K562 (cell line): Measurements from ENCODE around the gene DHX40. TPM values are rescaled to one million over a fixed set of nuclear protein-coding genes. Genes with fewer than 3 reads are reported as not detected.

Source experiments
- BRCA1 ChIP-seq, 2 experiments: fragments of 450-650 bp in 1 of 2; sonication (generic) in 1 of 2; formaldehyde crosslinking in 1 of 2; IDR thresholded peaks; 2 replicates each; pipeline versions ENCODE4 v1.5.0 to v1.6.1; 2017 to 2020; ENCODE audit warnings: mild to moderate bottlenecking in 1 of 2, missing genetic modification reagents in 1 of 2
- HBP1 ChIP-seq: fragments of 450-650 bp; formaldehyde crosslinking; IDR thresholded peaks from 2 replicates; pipeline ENCODE4 v1.4.0; 2022; ENCODE audit warnings: missing genetic modification characterization
- PATZ1 ChIP-seq: fragments of 250-450 bp; sonication (Bioruptor Pico); IDR thresholded peaks from 2 replicates; pipeline ENCODE4 v1.5.0; 2020; ENCODE audit warnings: mild to moderate bottlenecking, borderline replicate concordance
- PHTF2 ChIP-seq: fragments of 250-450 bp; sonication (Bioruptor Pico); IDR thresholded peaks from 2 replicates; pipeline ENCODE4 v1.5.0; 2021; ENCODE audit warnings: mild to moderate bottlenecking
- RBM22 ChIP-seq: fragments of 200-400 bp; formaldehyde crosslinking; IDR thresholded peaks from 2 replicates; pipeline ENCODE4 v1.6.1; 2018; ENCODE audit warnings: low read length, low read depth; ENCODE audit not compliant: poor library complexity, severe bottlenecking
- ZNF780A ChIP-seq: fragments of 250-450 bp; sonication (Bioruptor Pico); IDR thresholded peaks from 2 replicates; pipeline ENCODE4 v1.5.0; 2021; ENCODE audit warnings: mild to moderate bottlenecking
- polyA plus RNA-seq, 8 experiments: library from polyadenylated mRNA; depleted of rRNA in 4 of 8; stranded (reverse) in 5 of 8; unstranded in 3 of 8; fragments of >200 nt; fragmentation: Nextera tagmentation in 2 of 8; fragmentation: Illumina TruSeq in 1 of 8; extraction: Ambion mirVana in 2 of 8; extraction: Trizol in 1 of 8; gene quantifications; 2 replicates each; pipeline versions ENCODE4 v1.2.1 to v1.2.3, GENCODE V29; 2011 to 2014; ENCODE audit warnings: inconsistent platforms in 1 of 8, missing spikeins in 1 of 8
- total RNA-seq, 7 experiments: library from RNA; depleted of rRNA in 6 of 7; stranded (reverse); fragments of >200 nt in 6 of 7; fragmentation: Illumina TruSeq in 2 of 7; extraction: Trizol in 2 of 7; gene quantifications; 2 replicates each; pipeline versions ENCODE4 v1.2.1 to v1.2.3, GENCODE V29; 2011 to 2021; ENCODE audit warnings: low replicate concordance in 1 of 7
- TF ChIP-seq, protein P1 (sequence below): fragments of 450-650 bp; IDR thresholded peaks from 2 replicates; pipeline ENCODE4 v1.6.1; 2018; ENCODE audit not compliant: partially characterized antibody
- TF ChIP-seq, protein P2 (sequence below): fragments of 250-450 bp; sonication (Bioruptor Pico); IDR thresholded peaks from 2 replicates; pipeline ENCODE4 v1.4.0; 2020; ENCODE audit warnings: mild to moderate bottlenecking, moderate library complexity
- TF ChIP-seq, protein P3 (sequence below): fragments of 250-450 bp; sonication (Bioruptor Pico); IDR thresholded peaks from 2 replicates; pipeline ENCODE4 v1.8.0; 2022; ENCODE audit warnings: inconsistent platforms, mild to moderate bottlenecking, moderate library complexity, borderline replicate concordance
- TF ChIP-seq, protein P4 (sequence below): fragments of 450-650 bp; IDR thresholded peaks from 2 replicates; pipeline ENCODE4 v1.6.1; 2017; ENCODE audit warnings: antibody characterized with exemption

Gene DHX40
- total and polyA plus RNA-seq, 9 of the 15 experiments (the other 6 are each of a cell fraction or from before 2014, with no cell fraction given): 7.2 to 38.6 (median 18.7) TPM

- TF ChIP-seq, protein P1, sequence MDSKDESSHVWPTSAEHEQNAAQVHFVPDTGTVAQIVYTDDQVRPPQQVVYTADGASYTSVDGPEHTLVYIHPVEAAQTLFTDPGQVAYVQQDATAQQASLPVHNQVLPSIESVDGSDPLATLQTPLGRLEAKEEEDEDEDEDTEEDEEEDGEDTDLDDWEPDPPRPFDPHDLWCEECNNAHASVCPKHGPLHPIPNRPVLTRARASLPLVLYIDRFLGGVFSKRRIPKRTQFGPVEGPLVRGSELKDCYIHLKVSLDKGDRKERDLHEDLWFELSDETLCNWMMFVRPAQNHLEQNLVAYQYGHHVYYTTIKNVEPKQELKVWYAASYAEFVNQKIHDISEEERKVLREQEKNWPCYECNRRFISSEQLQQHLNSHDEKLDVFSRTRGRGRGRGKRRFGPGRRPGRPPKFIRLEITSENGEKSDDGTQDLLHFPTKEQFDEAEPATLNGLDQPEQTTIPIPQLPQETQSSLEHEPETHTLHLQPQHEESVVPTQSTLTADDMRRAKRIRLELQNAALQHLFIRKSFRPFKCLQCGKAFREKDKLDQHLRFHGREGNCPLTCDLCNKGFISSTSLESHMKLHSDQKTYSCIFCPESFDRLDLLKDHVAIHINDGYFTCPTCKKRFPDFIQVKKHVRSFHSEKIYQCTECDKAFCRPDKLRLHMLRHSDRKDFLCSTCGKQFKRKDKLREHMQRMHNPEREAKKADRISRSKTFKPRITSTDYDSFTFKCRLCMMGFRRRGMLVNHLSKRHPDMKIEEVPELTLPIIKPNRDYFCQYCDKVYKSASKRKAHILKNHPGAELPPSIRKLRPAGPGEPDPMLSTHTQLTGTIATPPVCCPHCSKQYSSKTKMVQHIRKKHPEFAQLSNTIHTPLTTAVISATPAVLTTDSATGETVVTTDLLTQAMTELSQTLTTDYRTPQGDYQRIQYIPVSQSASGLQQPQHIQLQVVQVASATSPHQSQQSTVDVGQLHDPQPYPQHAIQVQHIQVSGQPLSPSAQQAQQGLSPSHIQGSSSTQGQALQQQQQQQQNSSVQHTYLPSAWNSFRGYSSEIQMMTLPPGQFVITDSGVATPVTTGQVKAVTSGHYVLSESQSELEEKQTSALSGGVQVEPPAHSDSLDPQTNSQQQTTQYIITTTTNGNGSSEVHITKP: peak; percentile 57
- TF ChIP-seq, protein P2, sequence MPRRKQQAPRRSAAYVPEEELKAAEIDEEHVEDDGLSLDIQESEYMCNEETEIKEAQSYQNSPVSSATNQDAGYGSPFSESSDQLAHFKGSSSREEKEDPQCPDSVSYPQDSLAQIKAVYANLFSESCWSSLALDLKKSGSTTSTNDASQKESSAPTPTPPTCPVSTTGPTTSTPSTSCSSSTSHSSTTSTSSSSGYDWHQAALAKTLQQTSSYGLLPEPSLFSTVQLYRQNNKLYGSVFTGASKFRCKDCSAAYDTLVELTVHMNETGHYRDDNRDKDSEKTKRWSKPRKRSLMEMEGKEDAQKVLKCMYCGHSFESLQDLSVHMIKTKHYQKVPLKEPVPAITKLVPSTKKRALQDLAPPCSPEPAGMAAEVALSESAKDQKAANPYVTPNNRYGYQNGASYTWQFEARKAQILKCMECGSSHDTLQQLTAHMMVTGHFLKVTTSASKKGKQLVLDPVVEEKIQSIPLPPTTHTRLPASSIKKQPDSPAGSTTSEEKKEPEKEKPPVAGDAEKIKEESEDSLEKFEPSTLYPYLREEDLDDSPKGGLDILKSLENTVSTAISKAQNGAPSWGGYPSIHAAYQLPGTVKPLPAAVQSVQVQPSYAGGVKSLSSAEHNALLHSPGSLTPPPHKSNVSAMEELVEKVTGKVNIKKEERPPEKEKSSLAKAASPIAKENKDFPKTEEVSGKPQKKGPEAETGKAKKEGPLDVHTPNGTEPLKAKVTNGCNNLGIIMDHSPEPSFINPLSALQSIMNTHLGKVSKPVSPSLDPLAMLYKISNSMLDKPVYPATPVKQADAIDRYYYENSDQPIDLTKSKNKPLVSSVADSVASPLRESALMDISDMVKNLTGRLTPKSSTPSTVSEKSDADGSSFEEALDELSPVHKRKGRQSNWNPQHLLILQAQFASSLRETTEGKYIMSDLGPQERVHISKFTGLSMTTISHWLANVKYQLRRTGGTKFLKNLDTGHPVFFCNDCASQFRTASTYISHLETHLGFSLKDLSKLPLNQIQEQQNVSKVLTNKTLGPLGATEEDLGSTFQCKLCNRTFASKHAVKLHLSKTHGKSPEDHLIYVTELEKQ (CRISPR knock-in tag): peak; percentile 86
- no peak for TF ChIP-seq PHTF2 (CRISPR knock-in tag)
- TF ChIP-seq, protein P3, sequence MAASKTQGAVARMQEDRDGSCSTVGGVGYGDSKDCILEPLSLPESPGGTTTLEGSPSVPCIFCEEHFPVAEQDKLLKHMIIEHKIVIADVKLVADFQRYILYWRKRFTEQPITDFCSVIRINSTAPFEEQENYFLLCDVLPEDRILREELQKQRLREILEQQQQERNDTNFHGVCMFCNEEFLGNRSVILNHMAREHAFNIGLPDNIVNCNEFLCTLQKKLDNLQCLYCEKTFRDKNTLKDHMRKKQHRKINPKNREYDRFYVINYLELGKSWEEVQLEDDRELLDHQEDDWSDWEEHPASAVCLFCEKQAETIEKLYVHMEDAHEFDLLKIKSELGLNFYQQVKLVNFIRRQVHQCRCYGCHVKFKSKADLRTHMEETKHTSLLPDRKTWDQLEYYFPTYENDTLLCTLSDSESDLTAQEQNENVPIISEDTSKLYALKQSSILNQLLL (CRISPR knock-in tag): no peak
- TF ChIP-seq PATZ1: peak; percentile 69; the same call in 1 of the 2 replicates
- TF ChIP-seq, protein P4, sequence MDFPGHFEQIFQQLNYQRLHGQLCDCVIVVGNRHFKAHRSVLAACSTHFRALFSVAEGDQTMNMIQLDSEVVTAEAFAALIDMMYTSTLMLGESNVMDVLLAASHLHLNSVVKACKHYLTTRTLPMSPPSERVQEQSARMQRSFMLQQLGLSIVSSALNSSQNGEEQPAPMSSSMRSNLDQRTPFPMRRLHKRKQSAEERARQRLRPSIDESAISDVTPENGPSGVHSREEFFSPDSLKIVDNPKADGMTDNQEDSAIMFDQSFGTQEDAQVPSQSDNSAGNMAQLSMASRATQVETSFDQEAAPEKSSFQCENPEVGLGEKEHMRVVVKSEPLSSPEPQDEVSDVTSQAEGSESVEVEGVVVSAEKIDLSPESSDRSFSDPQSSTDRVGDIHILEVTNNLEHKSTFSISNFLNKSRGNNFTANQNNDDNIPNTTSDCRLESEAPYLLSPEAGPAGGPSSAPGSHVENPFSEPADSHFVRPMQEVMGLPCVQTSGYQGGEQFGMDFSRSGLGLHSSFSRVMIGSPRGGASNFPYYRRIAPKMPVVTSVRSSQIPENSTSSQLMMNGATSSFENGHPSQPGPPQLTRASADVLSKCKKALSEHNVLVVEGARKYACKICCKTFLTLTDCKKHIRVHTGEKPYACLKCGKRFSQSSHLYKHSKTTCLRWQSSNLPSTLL: peak; percentile 9; the same call in 1 of the 2 replicates
- TF ChIP-seq RBM22: no peak
- TF ChIP-seq HBP1 (CRISPR knock-in tag): peak; percentile 32; the same call in 1 of the 2 replicates
- no peak for TF ChIP-seq ZNF780A (CRISPR knock-in tag)
- no peak for TF ChIP-seq BRCA1 (IDR thresholded peaks at IDR 0.05)
- TF ChIP-seq BRCA1 (CRISPR knock-in tag; IDR thresholded peaks at IDR 0.05): peak; percentile 97; the same call in 1 of the 2 replicates
Measured at GRCh38 chr17:59565171-59565958, at the start of gene DHX40 (continued).
